ENCODE measurements around the gene PLCH1. TPM values are rescaled to one million over a fixed set of nuclear protein-coding genes. Genes with fewer than 3 reads are reported as not detected.
A peak's percentile ranks its signal among the peaks of the same experiment; 100 is the strongest.

PLCH1 gene
- total and polyA plus RNA-seq, 2 experiments from 2014 or later: 8.1 to 25.3 TPM

GRCh38 chr3:155690921-155691320 lies 54.0 kb downstream of the PLCH1 start:
- Mint-ChIP-seq H3K4me3 (no peak overlapping the region), H3K9me3 (no peaks in the 10 kb centered on the region), H3K27me3 (ENCODE audit: insufficient read depth, low read depth, poor library complexity) (no peaks in the 10 kb centered on the region), H3K4me1 (peaks cover 6% of the 10 kb centered on the region; the same call in 2 of the 3 replicates), H3K36me3 (ENCODE audit: low read depth) (peaks cover 3% of the 10 kb centered on the region; the same call in 2 of the 3 replicates), H3K27ac (0 out of 2 replicates have a peak overlapping the region, but pooled peaks have one; percentile 7)
- no peak for ATAC-seq
- Histone ChIP-seq H3K4me1 (ENCODE audit: insufficient read depth) (0 out of 2 replicates have a peak, but pooled peaks cover 8% of the 10 kb centered on the region), H3K36me3 (ENCODE audit: insufficient read depth) (no peaks in the 10 kb centered on the region), H3K27me3 (ENCODE audit: insufficient read depth) (no peaks in the 10 kb centered on the region), H3F3A (replicated peaks; ENCODE audit: low read depth) (no peaks in the 10 kb centered on the region), H3K9me2 (ENCODE audit: insufficient read depth) (no peaks in the 10 kb centered on the region), H3K4me3 (no peak overlapping the region), H3K27ac (ENCODE audit: low read depth) (no peak overlapping the region), H4K20me1 (replicated peaks; ENCODE audit: insufficient read depth) (no peaks in the 10 kb centered on the region; the same call in 1 of the 2 replicates), H3K4me2 (no peak overlapping the region), H3K79me2 (replicated peaks; ENCODE audit: insufficient read depth) (peaks cover 25% of the 10 kb centered on the region), H2AFZ (no peak overlapping the region)
- TF ChIP-seq JUNB (IDR thresholded peaks at IDR 0.05; ENCODE audit: unreplicated experiment): no peak
- TF ChIP-seq CREB1 (CRISPR knock-in tag; IDR thresholded peaks at IDR 0.05; ENCODE audit: low read depth): no peak
- TF ChIP-seq REST (IDR thresholded peaks at IDR 0.05; ENCODE audit: unreplicated experiment): no peak
- TF ChIP-seq ZNF462 (CRISPR knock-in tag; IDR thresholded peaks at IDR 0.05): no peak
- TF ChIP-seq ETS1 (IDR thresholded peaks at IDR 0.05): no peak
- TF ChIP-seq POLR2AphosphoS5 (IDR thresholded peaks at IDR 0.05; ENCODE audit: low read depth): no peak
- TF ChIP-seq EZH2 (IDR thresholded peaks at IDR 0.05; ENCODE audit: low read depth, unreplicated experiment): no peak
- no peak for TF ChIP-seq ZNF331 (CRISPR knock-in tag; IDR thresholded peaks at IDR 0.05; ENCODE audit: low read depth)
- TF ChIP-seq CTCF (conservative IDR thresholded peaks at IDR 0.05; ENCODE audit: low read depth in 2 of 2): no peak
- no peak for TF ChIP-seq ZNF114 (CRISPR knock-in tag; IDR thresholded peaks at IDR 0.05)
- no peak for DNase-seq (ENCODE audit: low spot score)
